GM23248 (cell line): Measurements from ENCODE around the gene CCDC63. TPM values are rescaled to one million over a fixed set of nuclear protein-coding genes. Genes with fewer than 3 reads are reported as not detected.

Experiments used
- DNase-seq: peaks from one replicate; pipeline ENCODE4 v3.0.0-alpha.2; 2015
- H2AFZ ChIP-seq: fragments of 200-600 bp; sonication (generic); 2 replicates; pipeline ENCODE4 v1.6.1; 2016; ENCODE audit warnings: antibody characterized with exemption
- H3F3A ChIP-seq: fragments of 200-600 bp; sonication (generic); 2 replicates; pipeline ENCODE4 v1.6.1; 2016; ENCODE audit warnings: mild to moderate bottlenecking, antibody characterized with exemption, mixed run types; ENCODE audit not compliant: insufficient read depth
- H3K27ac ChIP-seq: fragments of 200-600 bp; sonication (generic); 2 replicates; pipeline ENCODE4 v1.5.1; 2016; ENCODE audit warnings: mild to moderate bottlenecking
- H3K27me3 ChIP-seq: fragments of 200-600 bp; sonication (generic); replicated peaks from 2 replicates; pipeline ENCODE4 v1.6.1; 2016; ENCODE audit warnings: mild to moderate bottlenecking; ENCODE audit not compliant: insufficient read depth
- H3K36me3 ChIP-seq: fragments of 200-600 bp; sonication (generic); 2 replicates; pipeline ENCODE4 v1.6.1; 2016; ENCODE audit warnings: low read depth, mild to moderate bottlenecking
- H3K4me1 ChIP-seq: fragments of 200-600 bp; sonication (generic); 2 replicates; pipeline ENCODE4 v1.6.1; 2016; ENCODE audit warnings: mild to moderate bottlenecking; ENCODE audit not compliant: insufficient read depth
- H3K4me2 ChIP-seq: fragments of 200-600 bp; sonication (generic); one replicate; pipeline ENCODE4 v1.6.1; 2016; ENCODE audit warnings: mild to moderate bottlenecking; ENCODE audit not compliant: unreplicated experiment
- H3K4me3 ChIP-seq: fragments of 200-600 bp; sonication (generic); 2 replicates; pipeline ENCODE4 v1.5.1; 2016; ENCODE audit warnings: mild to moderate bottlenecking
- H3K79me2 ChIP-seq: fragments of 200-600 bp; sonication (generic); 2 replicates; pipeline ENCODE4 v1.6.1; 2016; ENCODE audit warnings: mild to moderate bottlenecking; ENCODE audit not compliant: insufficient read depth
- H3K9ac ChIP-seq: fragments of 200-600 bp; sonication (generic); 2 replicates; pipeline ENCODE4 v1.6.1; 2016; ENCODE audit warnings: mild to moderate bottlenecking
- H3K9me2 ChIP-seq: fragments of 200-600 bp; sonication (generic); 2 replicates; pipeline ENCODE4 v1.6.1; 2016; ENCODE audit warnings: mixed run types, mild to moderate bottlenecking, moderate library complexity; ENCODE audit not compliant: insufficient read depth
- H3K9me3 ChIP-seq: fragments of 200-600 bp; sonication (generic); one replicate; pipeline ENCODE4 v1.6.1; 2017; ENCODE audit warnings: low read depth
- H4K20me1 ChIP-seq: fragments of 200-600 bp; sonication (generic); 2 replicates; pipeline ENCODE4 v1.6.0; 2016; ENCODE audit not compliant: insufficient read depth
- EZH2 ChIP-seq: fragments of 200-600 bp; sonication (generic); IDR thresholded peaks from 2 replicates; pipeline ENCODE4 v1.6.1; 2018; ENCODE audit warnings: antibody characterized with exemption, mild to moderate bottlenecking; ENCODE audit not compliant: insufficient read depth, poor library complexity, severe bottlenecking
- EZH2phosphoT487 ChIP-seq: fragments of 200-600 bp; sonication (generic); IDR thresholded peaks from 2 replicates; pipeline ENCODE4 v1.6.1; 2018; ENCODE audit warnings: antibody characterized with exemption, moderate library complexity, mild to moderate bottlenecking, low read depth; ENCODE audit not compliant: insufficient read depth
- WGBS, 2 experiments: methylation state at CpG; one replicate each; pipeline ENCODE4 v1.1.6; 2015 to 2017; ENCODE audit warnings: low lambda C conversion rate in 2 of 2, low coverage in 1 of 2; ENCODE audit errors: missing lambda C conversion rate in 2 of 2; 5-methylcytosine and 5-hydroxymethylcytosine counted together
- in situ Hi-C: fragments of 300-500 bp; cut with MboI; formaldehyde crosslinking; loops from 2 replicates; pipeline ENCODE4 v1.15.0; 2020
- polyA plus RNA-seq: library from polyadenylated mRNA; unstranded; fragments of >200 nt; fragmentation: Nextera tagmentation; extraction: Ambion mirVana; gene quantifications from 2 replicates; pipeline ENCODE4 v1.2.1, GENCODE V29; 2016
- total RNA-seq: library from RNA; depleted of rRNA; stranded (reverse); fragments of >200 nt; shearing (Covaris generic); gene quantifications from 2 replicates; pipeline ENCODE4 v1.2.3, GENCODE V29; 2014

The CCDC63 gene
- total and polyA plus RNA-seq, 2 experiments from 2014 or later = not detected

- Histone ChIP-seq H4K20me1 (no peaks in the 10 kb centered on the region), H2AFZ (no peak overlapping the region), H3K36me3 (no peaks in the 10 kb centered on the region), H3K4me3 (no peak overlapping the region), H3K9me3 (no peaks in the 10 kb centered on the region), H3K27me3 (peaks cover 13% of the 10 kb centered on the region), H3K9me2 (no peaks in the 10 kb centered on the region), H3K4me1 (no peaks in the 10 kb centered on the region), H3K9ac (no peak overlapping the region), H3K27ac (no peak overlapping the region), H3K79me2 (no peaks in the 10 kb centered on the region), H3F3A (no peaks in the 10 kb centered on the region), H3K4me2 (no peak overlapping the region)
- WGBS, 2 experiments = 72 to 73% methylated on average over 7 of the region's 7 CpGs
- TF ChIP-seq EZH2 = no peak
- TF ChIP-seq EZH2phosphoT487 = no peak
- DNase-seq = no peak
- in situ Hi-C loops = no loop called here
Measured at GRCh38 chr12:110807640-110808039, 39.1 kb upstream of the CCDC63 start.

- H3K4me2 ChIP-seq = no peak overlapping the region
- H3K36me3 ChIP-seq = no peaks in the 10 kb centered on the region
- H3K9me2 ChIP-seq = no peaks in the 10 kb centered on the region
- no peak overlapping the region for H2AFZ ChIP-seq
- H4K20me1 ChIP-seq = no peaks in the 10 kb centered on the region
- no peak overlapping the region for H3K9ac ChIP-seq
- WGBS, 2 experiments = 3 to 5% methylated on average over 1 of the region's 1 CpG
- H3K4me3 ChIP-seq = no peak overlapping the region
- H3K27ac ChIP-seq = no peak overlapping the region
- H3F3A ChIP-seq = no peaks in the 10 kb centered on the region
- no peaks in the 10 kb centered on the region for H3K9me3 ChIP-seq
- H3K79me2 ChIP-seq = no peaks in the 10 kb centered on the region
- H3K27me3 ChIP-seq = peaks cover 22% of the 10 kb centered on the region
- H3K4me1 ChIP-seq = no peaks in the 10 kb centered on the region
- no peak for DNase-seq
- in situ Hi-C loops = no loop called here
- TF ChIP-seq EZH2phosphoT487 (no peak), EZH2 (no peak)
Measured at GRCh38 chr12:110809149-110809548, 37.6 kb upstream of the CCDC63 start.

- H3K9me3 ChIP-seq = no peaks in the 10 kb centered on the region
- in situ Hi-C loops = no loop called here
- TF ChIP-seq EZH2 (no peak), EZH2phosphoT487 (no peak)
- no peak overlapping the region for H3K4me3 ChIP-seq
- H3K9me2 ChIP-seq = no peaks in the 10 kb centered on the region
- no peaks in the 10 kb centered on the region for H3K4me1 ChIP-seq
- no peak overlapping the region for H3K9ac ChIP-seq
- H3K4me2 ChIP-seq = no peak overlapping the region
- H3K27ac ChIP-seq = no peak overlapping the region
- no peaks in the 10 kb centered on the region for H3F3A ChIP-seq
- H3K36me3 ChIP-seq = no peaks in the 10 kb centered on the region
- no peak for DNase-seq
- H3K79me2 ChIP-seq = no peaks in the 10 kb centered on the region
- H2AFZ ChIP-seq = no peak overlapping the region
- H4K20me1 ChIP-seq = no peaks in the 10 kb centered on the region
- WGBS, 2 experiments = 58 to 65% methylated on average over 6 of the region's 6 CpGs
- peaks cover 22% of the 10 kb centered on the region for H3K27me3 ChIP-seq
Measured at GRCh38 chr12:110811972-110812371, 34.8 kb upstream of the CCDC63 start.

- no peak for DNase-seq
- Histone ChIP-seq H2AFZ (no peak overlapping the region), H3K79me2 (no peaks in the 10 kb centered on the region), H3K36me3 (no peaks in the 10 kb centered on the region), H3K9me2 (no peaks in the 10 kb centered on the region), H4K20me1 (no peaks in the 10 kb centered on the region), H3F3A (no peaks in the 10 kb centered on the region), H3K4me3 (no peak overlapping the region), H3K9ac (no peak overlapping the region), H3K27ac (no peak overlapping the region), H3K9me3 (no peaks in the 10 kb centered on the region), H3K27me3 (peaks cover 22% of the 10 kb centered on the region), H3K4me2 (no peak overlapping the region), H3K4me1 (no peaks in the 10 kb centered on the region)
- no peak for TF ChIP-seq EZH2phosphoT487
- no peak for TF ChIP-seq EZH2
- WGBS, 2 experiments = 32 to 35% methylated on average over 8 of the region's 8 CpGs
- in situ Hi-C loops = no loop called here
Measured at GRCh38 chr12:110813285-110813684, 33.5 kb upstream of the CCDC63 start.

GRCh38 chr12:110813756-110814155 lies 33.0 kb upstream of the CCDC63 start:
- Histone ChIP-seq H3K9ac (no peak overlapping the region), H3K79me2 (no peaks in the 10 kb centered on the region), H3K27ac (no peak overlapping the region), H4K20me1 (no peaks in the 10 kb centered on the region), H3F3A (no peaks in the 10 kb centered on the region), H3K27me3 (peaks cover 22% of the 10 kb centered on the region), H2AFZ (no peak overlapping the region), H3K4me2 (no peak overlapping the region), H3K9me2 (no peaks in the 10 kb centered on the region), H3K4me1 (no peaks in the 10 kb centered on the region), H3K9me3 (no peaks in the 10 kb centered on the region), H3K36me3 (no peaks in the 10 kb centered on the region), H3K4me3 (no peak overlapping the region)
- no peak for TF ChIP-seq EZH2
- TF ChIP-seq EZH2phosphoT487 = no peak
- 43 to 52% methylated on average over 2 of the region's 2 CpGs for WGBS, 2 experiments
- no peak for DNase-seq
- in situ Hi-C loops = no loop called here
